Gastrocnemius medialis (tissue), 4 donors: ENCODE data around the gene DHDH. TPM values are rescaled to one million over a fixed set of nuclear protein-coding genes. Genes with fewer than 3 reads are reported as not detected.
"Not testable (repeated sequence)": the region's sequence is repeated elsewhere in the genome, so short reads cannot be mapped to it uniquely, and the experiment has no call there.

Experiments used
- ATAC-seq, 2 donors: fragments of 150-250 bp; one replicate each; pipeline ENCODE4 v1.9.1; 2016
- DNase-seq, 2 donors: peaks; one replicate each; pipeline ENCODE4 v3.0.0-alpha.2; 2019
- H3K27ac ChIP-seq, 4 donors: fragments of 200-600 bp; sonication (generic); 1 replicate in 1 of 4; 2 replicates in 3 of 4; pipeline ENCODE4 v1.5.1; 2016 to 2018; ENCODE audit warnings: mild to moderate bottlenecking in 2 of 4, moderate library complexity in 1 of 4
- H3K27me3 ChIP-seq, 3 donors: fragments of 200-600 bp; sonication (generic) in 2 of 3; 1 replicate in 1 of 3; 2 replicates in 2 of 3; pipeline versions ENCODE4 v1.5.1 to v1.6.0; 2016 to 2019; ENCODE audit warnings: mild to moderate bottlenecking in 1 of 3, moderate library complexity in 1 of 3
- H3K36me3 ChIP-seq, 2 donors: fragments of 200-600 bp; sonication (generic) in 1 of 2; one replicate each; pipeline ENCODE4 v1.5.1; 2017 to 2018
- H3K4me1 ChIP-seq, 2 donors: fragments of 200-600 bp; sonication (generic) in 1 of 2; one replicate each; pipeline ENCODE4 v1.5.1; 2016 to 2017; ENCODE audit warnings: mild to moderate bottlenecking in 2 of 2
- H3K4me3 ChIP-seq, 4 donors: fragments of 200-600 bp; sonication (generic) in 3 of 4; 1 replicate in 1 of 4; 2 replicates in 3 of 4; pipeline ENCODE4 v1.5.1; 2016 to 2019; ENCODE audit warnings: mild to moderate bottlenecking in 2 of 4
- H3K9me3 ChIP-seq, 3 donors: fragments of 200-600 bp; sonication (generic) in 2 of 3; 1 replicate in 1 of 3; 2 replicates in 2 of 3; pipeline ENCODE4 v1.5.1; 2016 to 2019
- CTCF ChIP-seq, 5 experiments: fragments of 450-650 bp in 3 of 5; fragments of 200-600 bp in 2 of 5; sonication (generic) in 2 of 5; IDR thresholded peaks in 4 of 5; conservative IDR thresholded peaks in 1 of 5; 1 replicate in 4 of 5; 2 replicates in 1 of 5; pipeline ENCODE4 v1.5.1; 2016 to 2019; ENCODE audit warnings: antibody characterized with exemption in 5 of 5, mild to moderate bottlenecking in 3 of 5, moderate library complexity in 3 of 5
- POLR2A ChIP-seq, 2 donors: fragments of 450-650 bp; IDR thresholded peaks; one replicate each; pipeline ENCODE4 v1.6.1; 2017; ENCODE audit warnings: antibody characterized with exemption in 2 of 2, mild to moderate bottlenecking in 2 of 2, moderate library complexity in 2 of 2
- in situ Hi-C, 4 donors: fragments of 200-750 bp; cut with MboI; loops; one replicate each; pipeline versions ENCODE4 v1.15.0 to v1.8.0; 2017; ENCODE audit warnings: low sequenced_read_pairs in 4 of 4
- intact Hi-C: fragments of 100-400 bp; cut with DNase I; formaldehyde crosslinking; loops from one replicate; pipeline ENCODE4 v1.15.1; 2023; ENCODE audit warnings: low total_unique reads
- total RNA-seq, 4 donors: library from RNA; depleted of rRNA; stranded (reverse); fragments of >200 nt; gene quantifications; one replicate each; pipeline versions ENCODE4 v1.1.0 to v1.2.3, GENCODE V29; 2016

The DHDH gene
- total RNA-seq, 4 donors from 2014 or later: not detected

GRCh38 chr19:48907671-48908070 lies 25.8 kb upstream of the DHDH start:
- DNase-seq: no peak
- no peak overlapping the region for H3K4me3 ChIP-seq
- TF ChIP-seq CTCF (IDR thresholded peaks at IDR 0.05 in 4 of 5, conservative IDR thresholded peaks at IDR 0.05 in 1 of 5): no peak
- H3K4me1 ChIP-seq: peaks cover 9 to 20% of the 10 kb centered on the region in 2 donors
- ATAC-seq: no peak
- H3K27ac ChIP-seq: peak overlapping the region; percentile 75 to 87 (median 82)
- intact Hi-C loops (no loop called here), in situ Hi-C loops (no loop called here)
- H3K27me3 ChIP-seq: no peaks in the 10 kb centered on the region
- no peaks in the 10 kb centered on the region for H3K9me3 ChIP-seq
- peaks cover 0 to 74% of the 10 kb centered on the region in 2 donors for H3K36me3 ChIP-seq

- Histone ChIP-seq H3K36me3 (peaks cover 2 to 85% of the 10 kb centered on the region in 2 donors), H3K27ac (peak overlapping the region; percentile 75 to 87 (median 82)), H3K4me1 (peaks cover 5 to 17% of the 10 kb centered on the region in 2 donors)
- H3K9me3 ChIP-seq, ATAC-seq, H3K4me3 ChIP-seq, H3K27me3 ChIP-seq, intact Hi-C loops, in situ Hi-C loops: not testable (repeated sequence)
- peak in 1 of 2 donors; percentile 47 for DNase-seq
These were observed 23.9 kb upstream of the DHDH start for GRCh38 chr19:48909424-48910077.

GRCh38 chr19:48910803-48911202 lies 22.7 kb upstream of the DHDH start:
- in situ Hi-C loops: no loop called here
- H3K27me3 ChIP-seq: no peaks in the 10 kb centered on the region
- peaks cover 5 to 16% of the 10 kb centered on the region in 2 donors for H3K4me1 ChIP-seq
- peaks cover 2 to 84% of the 10 kb centered on the region in 2 donors for H3K36me3 ChIP-seq
- intact Hi-C loops: no loop called here
- no peak for TF ChIP-seq POLR2A (IDR thresholded peaks at IDR 0.05)
- H3K4me3 ChIP-seq: no peak overlapping the region
- H3K27ac ChIP-seq: peak overlapping the region in 2 of 4 donors; percentile 75 to 87
- H3K9me3 ChIP-seq: no peaks in the 10 kb centered on the region
- ATAC-seq (no peak), DNase-seq (no peak)

GRCh38 chr19:48913114-48913889 lies 20.2 kb upstream of the DHDH start:
- ATAC-seq (peak in 1 of 2 donors; percentile 22), DNase-seq (no peak)
- Histone ChIP-seq H3K27ac (no peak overlapping the region), H3K4me3 (no peak overlapping the region), H3K9me3 (no peaks in the 10 kb centered on the region), H3K27me3 (no peaks in the 10 kb centered on the region), H3K36me3 (peaks cover 2 to 78% of the 10 kb centered on the region in 2 donors), H3K4me1 (peaks cover 0 to 12% of the 10 kb centered on the region in 2 donors)
- TF ChIP-seq CTCF (IDR thresholded peaks at IDR 0.05 in 4 of 5, conservative IDR thresholded peaks at IDR 0.05 in 1 of 5) (no peak), POLR2A (IDR thresholded peaks at IDR 0.05) (no peak)
- in situ Hi-C loops (no loop called here), intact Hi-C loops (no loop called here)

- ATAC-seq (no peak), DNase-seq (no peak)
- Histone ChIP-seq H3K27ac (no peak overlapping the region), H3K4me1 (peaks cover 0 to 4% of the 10 kb centered on the region in 2 donors), H3K9me3 (no peaks in the 10 kb centered on the region), H3K36me3 (peaks cover 2 to 86% of the 10 kb centered on the region in 2 donors), H3K27me3 (no peaks in the 10 kb centered on the region), H3K4me3 (no peak overlapping the region)
- intact Hi-C loops (no loop called here), in situ Hi-C loops (no loop called here)
- TF ChIP-seq POLR2A (IDR thresholded peaks at IDR 0.05): no peak
- no peak for TF ChIP-seq CTCF (IDR thresholded peaks at IDR 0.05 in 4 of 5, conservative IDR thresholded peaks at IDR 0.05 in 1 of 5)
These were observed 19.3 kb upstream of the DHDH start for GRCh38 chr19:48914181-48914580.
